HEK293 (cell line): Measurements from ENCODE around the gene RCAN2.

Experiments used
- CTCF ChIA-PET: fragments of 350-600 bp; formaldehyde crosslinking; extraction: SDS; loops from one replicate; lab custom pipeline; 2021; ENCODE audit warnings: antibody characterized with exemption; lab: Yijun Ruan, JAX
- POLR2A ChIA-PET: fragments of 300-600 bp; formaldehyde crosslinking; extraction: SDS; loops from one replicate; lab custom pipeline; 2020; ENCODE audit warnings: antibody characterized with exemption, inconsistent platforms; lab: Yijun Ruan, JAX
- H3K27ac ChIP-seq: fragments of 200-500 bp; sonication (Bioruptor generic); 2 replicates; pipeline ENCODE4 v1.5.1; 2014; ENCODE audit warnings: low read depth, low read length, control low read depth, inconsistent platforms; ENCODE audit errors: extremely low read depth
- H3K36me3 ChIP-seq, 2 experiments: fragments of 200-500 bp in 1 of 2; sonication (Bioruptor generic) in 1 of 2; 1 replicate in 1 of 2; 2 replicates in 1 of 2; pipeline ENCODE4 v1.5.1; 2014 to 2017; ENCODE audit warnings: inconsistent platforms in 2 of 2, low read length in 2 of 2; ENCODE audit not compliant: control insufficient read depth in 2 of 2, insufficient read depth in 1 of 2
- H3K4me1 ChIP-seq: fragments of 200-500 bp; sonication (Bioruptor generic); 2 replicates; pipeline ENCODE4 v1.5.1; 2014; ENCODE audit warnings: mild to moderate bottlenecking, low read length, inconsistent platforms; ENCODE audit not compliant: control insufficient read depth, insufficient read depth
- H3K4me3 ChIP-seq: 2 replicates; pipeline ENCODE4 v1.5.1; 2011; ENCODE audit warnings: low read depth, mild to moderate bottlenecking, control low read depth, low read length, moderate library complexity
- H3K9me3 ChIP-seq: fragments of 200-500 bp; sonication (Bioruptor generic); 2 replicates; pipeline ENCODE4 v1.5.1; 2014; ENCODE audit warnings: low read depth, low read length, inconsistent platforms; ENCODE audit not compliant: control insufficient read depth, insufficient read depth
- YY2 ChIP-seq: fragments of 450-650 bp; formaldehyde crosslinking; IDR thresholded peaks from 2 replicates; pipeline ENCODE4 v1.5.1; 2016; ENCODE audit warnings: missing biosample characterization, missing genetic modification characterization
- ZBTB8A ChIP-seq: fragments of 450-650 bp; formaldehyde crosslinking; IDR thresholded peaks from 2 replicates; pipeline ENCODE4 v1.5.1; 2016; ENCODE audit warnings: missing biosample characterization, missing genetic modification characterization
- ZNF214 ChIP-seq: fragments of 450-650 bp; formaldehyde crosslinking; IDR thresholded peaks from 2 replicates; pipeline ENCODE4 v1.5.1; 2017; ENCODE audit warnings: missing biosample characterization, mild to moderate bottlenecking, missing genetic modification characterization, borderline replicate concordance
- ZNF529 ChIP-seq: fragments of 450-650 bp; formaldehyde crosslinking; IDR thresholded peaks from 2 replicates; pipeline ENCODE4 v1.5.1; 2017; ENCODE audit warnings: missing genetic modification characterization, missing biosample characterization; ENCODE audit not compliant: insufficient replicate concordance
- ZNF530 ChIP-seq: fragments of 450-650 bp; formaldehyde crosslinking; IDR thresholded peaks from 2 replicates; pipeline ENCODE4 v1.5.1; 2016; ENCODE audit warnings: low read depth, missing biosample characterization, missing genetic modification characterization
- ZNF600 ChIP-seq: fragments of 450-650 bp; formaldehyde crosslinking; IDR thresholded peaks from 2 replicates; pipeline ENCODE4 v1.5.1; 2016; ENCODE audit warnings: missing biosample characterization, missing genetic modification characterization
- ZNF658 ChIP-seq: fragments of 450-650 bp; formaldehyde crosslinking; IDR thresholded peaks from 2 replicates; pipeline ENCODE4; 2016; ENCODE audit warnings: missing biosample characterization, missing genetic modification characterization
- ZNF792 ChIP-seq: fragments of 450-650 bp; formaldehyde crosslinking; IDR thresholded peaks from 2 replicates; pipeline ENCODE4 v1.5.1; 2016; ENCODE audit warnings: missing biosample characterization, missing genetic modification characterization
- TF ChIP-seq, protein P1 (sequence below): fragments of 450-650 bp; formaldehyde crosslinking; IDR thresholded peaks from 2 replicates; pipeline ENCODE4 v1.5.1; 2016; ENCODE audit warnings: missing biosample characterization, missing genetic modification characterization
- TF ChIP-seq, protein P2 (sequence below): fragments of 450-650 bp; formaldehyde crosslinking; IDR thresholded peaks from 2 replicates; pipeline ENCODE4 v1.5.1; 2016; ENCODE audit warnings: missing biosample characterization, missing genetic modification characterization
- TF ChIP-seq, protein P3 (sequence below): fragments of 450-650 bp; formaldehyde crosslinking; IDR thresholded peaks from 2 replicates; pipeline ENCODE4 v1.5.1; 2016; ENCODE audit warnings: missing biosample characterization, missing genetic modification characterization
- TF ChIP-seq, protein P4 (sequence below): IDR thresholded peaks from 2 replicates; pipeline ENCODE4 v1.6.1; 2011; ENCODE audit warnings: mild to moderate bottlenecking, low read depth, low read length, borderline replicate concordance
- TF ChIP-seq, protein P5 (sequence below): fragments of 450-650 bp; formaldehyde crosslinking; IDR thresholded peaks from 2 replicates; pipeline ENCODE4 v1.5.1; 2016; ENCODE audit warnings: missing biosample characterization, missing genetic modification characterization
- TF ChIP-seq, protein P6 (sequence below): fragments of 450-650 bp; formaldehyde crosslinking; IDR thresholded peaks from 2 replicates; pipeline ENCODE4 v1.5.1; 2017; ENCODE audit warnings: missing biosample characterization, missing genetic modification characterization

Gene RCAN2

DNA sequence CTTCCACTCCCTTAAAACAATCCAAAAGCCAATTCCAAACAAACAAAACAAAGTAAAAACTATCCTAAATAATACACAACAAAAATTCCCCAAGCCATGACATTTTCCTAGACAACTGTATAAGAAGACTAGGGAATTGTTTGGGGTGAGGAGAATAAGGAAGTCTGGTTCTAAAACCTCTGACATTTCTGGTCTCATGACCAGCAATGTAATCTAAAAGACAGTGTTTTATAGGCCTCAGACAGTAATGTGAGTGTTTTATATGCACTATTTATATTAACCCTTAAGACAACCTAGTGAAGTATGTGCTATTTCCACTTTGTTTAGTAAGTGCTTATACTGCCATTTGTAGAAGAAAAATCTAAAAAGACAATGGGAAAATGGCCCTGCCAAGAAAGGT lies 13.0 kb upstream of the RCAN2 start:
- H3K27ac ChIP-seq = no peak overlapping the region
- no peaks in the 10 kb centered on the region for H3K36me3 ChIP-seq
- ChIA-PET POLR2A (no interaction called here), CTCF (no interaction called here)
- TF ChIP-seq, protein P1, sequence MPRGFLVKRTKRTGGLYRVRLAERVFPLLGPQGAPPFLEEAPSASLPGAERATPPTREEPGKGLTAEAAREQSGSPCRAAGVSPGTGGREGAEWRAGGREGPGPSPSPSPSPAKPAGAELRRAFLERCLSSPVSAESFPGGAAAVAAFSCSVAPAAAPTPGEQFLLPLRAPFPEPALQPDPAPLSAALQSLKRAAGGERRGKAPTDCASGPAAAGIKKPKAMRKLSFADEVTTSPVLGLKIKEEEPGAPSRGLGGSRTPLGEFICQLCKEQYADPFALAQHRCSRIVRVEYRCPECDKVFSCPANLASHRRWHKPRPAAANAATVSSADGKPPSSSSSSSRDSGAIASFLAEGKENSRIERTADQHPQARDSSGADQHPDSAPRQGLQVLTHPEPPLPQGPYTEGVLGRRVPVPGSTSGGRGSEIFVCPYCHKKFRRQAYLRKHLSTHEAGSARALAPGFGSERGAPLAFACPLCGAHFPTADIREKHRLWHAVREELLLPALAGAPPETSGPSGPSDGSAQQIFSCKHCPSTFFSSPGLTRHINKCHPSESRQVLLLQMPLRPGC (tag by site-specific recombination) = no peak
- TF ChIP-seq, protein P2, sequence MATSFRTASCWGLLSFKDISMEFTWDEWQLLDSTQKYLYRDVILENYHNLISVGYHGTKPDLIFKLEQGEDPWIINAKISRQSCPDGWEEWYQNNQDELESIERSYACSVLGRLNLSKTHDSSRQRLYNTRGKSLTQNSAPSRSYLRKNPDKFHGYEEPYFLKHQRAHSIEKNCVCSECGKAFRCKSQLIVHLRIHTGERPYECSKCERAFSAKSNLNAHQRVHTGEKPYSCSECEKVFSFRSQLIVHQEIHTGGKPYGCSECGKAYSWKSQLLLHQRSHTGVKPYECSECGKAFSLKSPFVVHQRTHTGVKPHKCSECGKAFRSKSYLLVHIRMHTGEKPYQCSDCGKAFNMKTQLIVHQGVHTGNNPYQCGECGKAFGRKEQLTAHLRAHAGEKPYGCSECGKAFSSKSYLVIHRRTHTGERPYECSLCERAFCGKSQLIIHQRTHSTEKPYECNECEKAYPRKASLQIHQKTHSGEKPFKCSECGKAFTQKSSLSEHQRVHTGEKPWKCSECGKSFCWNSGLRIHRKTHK (tag by site-specific recombination) = no peak
- TF ChIP-seq ZNF600 (tag by site-specific recombination) = no peak
- TF ChIP-seq ZNF792 (tag by site-specific recombination) = no peak
- TF ChIP-seq ZNF530 (tag by site-specific recombination) = no peak
- TF ChIP-seq, protein P3, sequence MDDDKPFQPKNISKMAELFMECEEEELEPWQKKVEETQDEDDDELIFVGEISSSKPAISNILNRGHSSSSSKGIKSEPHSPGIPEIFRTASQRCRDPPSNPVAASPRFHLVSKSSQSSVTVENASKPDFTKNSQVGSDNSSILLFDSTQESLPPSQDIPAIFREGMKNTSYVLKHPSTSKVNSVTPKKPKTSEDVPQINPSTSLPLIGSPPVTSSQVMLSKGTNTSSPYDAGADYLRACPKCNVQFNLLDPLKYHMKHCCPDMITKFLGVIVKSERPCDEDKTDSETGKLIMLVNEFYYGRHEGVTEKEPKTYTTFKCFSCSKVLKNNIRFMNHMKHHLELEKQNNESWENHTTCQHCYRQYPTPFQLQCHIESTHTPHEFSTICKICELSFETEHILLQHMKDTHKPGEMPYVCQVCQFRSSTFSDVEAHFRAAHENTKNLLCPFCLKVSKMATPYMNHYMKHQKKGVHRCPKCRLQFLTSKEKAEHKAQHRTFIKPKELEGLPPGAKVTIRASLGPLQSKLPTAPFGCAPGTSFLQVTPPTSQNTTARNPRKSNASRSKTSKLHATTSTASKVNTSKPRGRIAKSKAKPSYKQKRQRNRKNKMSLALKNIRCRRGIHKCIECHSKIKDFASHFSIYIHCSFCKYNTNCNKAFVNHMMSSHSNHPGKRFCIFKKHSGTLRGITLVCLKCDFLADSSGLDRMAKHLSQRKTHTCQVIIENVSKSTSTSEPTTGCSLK (tag by site-specific recombination) = no peak
- TF ChIP-seq YY2 (tag by site-specific recombination) = no peak
- TF ChIP-seq, protein P4, sequence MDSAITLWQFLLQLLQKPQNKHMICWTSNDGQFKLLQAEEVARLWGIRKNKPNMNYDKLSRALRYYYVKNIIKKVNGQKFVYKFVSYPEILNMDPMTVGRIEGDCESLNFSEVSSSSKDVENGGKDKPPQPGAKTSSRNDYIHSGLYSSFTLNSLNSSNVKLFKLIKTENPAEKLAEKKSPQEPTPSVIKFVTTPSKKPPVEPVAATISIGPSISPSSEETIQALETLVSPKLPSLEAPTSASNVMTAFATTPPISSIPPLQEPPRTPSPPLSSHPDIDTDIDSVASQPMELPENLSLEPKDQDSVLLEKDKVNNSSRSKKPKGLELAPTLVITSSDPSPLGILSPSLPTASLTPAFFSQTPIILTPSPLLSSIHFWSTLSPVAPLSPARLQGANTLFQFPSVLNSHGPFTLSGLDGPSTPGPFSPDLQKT = no peak
- TF ChIP-seq ZNF658 (tag by site-specific recombination) = no peak
- no peak for TF ChIP-seq ZBTB8A (tag by site-specific recombination)
- TF ChIP-seq, protein P5, sequence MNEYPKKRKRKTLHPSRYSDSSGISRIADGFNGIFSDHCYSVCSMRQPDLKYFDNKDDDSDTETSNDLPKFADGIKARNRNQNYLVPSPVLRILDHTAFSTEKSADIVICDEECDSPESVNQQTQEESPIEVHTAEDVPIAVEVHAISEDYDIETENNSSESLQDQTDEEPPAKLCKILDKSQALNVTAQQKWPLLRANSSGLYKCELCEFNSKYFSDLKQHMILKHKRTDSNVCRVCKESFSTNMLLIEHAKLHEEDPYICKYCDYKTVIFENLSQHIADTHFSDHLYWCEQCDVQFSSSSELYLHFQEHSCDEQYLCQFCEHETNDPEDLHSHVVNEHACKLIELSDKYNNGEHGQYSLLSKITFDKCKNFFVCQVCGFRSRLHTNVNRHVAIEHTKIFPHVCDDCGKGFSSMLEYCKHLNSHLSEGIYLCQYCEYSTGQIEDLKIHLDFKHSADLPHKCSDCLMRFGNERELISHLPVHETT (tag by site-specific recombination) = no peak
- no peak for TF ChIP-seq ZNF529 (tag by site-specific recombination)
- no peaks in the 10 kb centered on the region for H3K4me1 ChIP-seq
- no peaks in the 10 kb centered on the region for H3K9me3 ChIP-seq
- H3K4me3 ChIP-seq = no peak overlapping the region

DNA sequence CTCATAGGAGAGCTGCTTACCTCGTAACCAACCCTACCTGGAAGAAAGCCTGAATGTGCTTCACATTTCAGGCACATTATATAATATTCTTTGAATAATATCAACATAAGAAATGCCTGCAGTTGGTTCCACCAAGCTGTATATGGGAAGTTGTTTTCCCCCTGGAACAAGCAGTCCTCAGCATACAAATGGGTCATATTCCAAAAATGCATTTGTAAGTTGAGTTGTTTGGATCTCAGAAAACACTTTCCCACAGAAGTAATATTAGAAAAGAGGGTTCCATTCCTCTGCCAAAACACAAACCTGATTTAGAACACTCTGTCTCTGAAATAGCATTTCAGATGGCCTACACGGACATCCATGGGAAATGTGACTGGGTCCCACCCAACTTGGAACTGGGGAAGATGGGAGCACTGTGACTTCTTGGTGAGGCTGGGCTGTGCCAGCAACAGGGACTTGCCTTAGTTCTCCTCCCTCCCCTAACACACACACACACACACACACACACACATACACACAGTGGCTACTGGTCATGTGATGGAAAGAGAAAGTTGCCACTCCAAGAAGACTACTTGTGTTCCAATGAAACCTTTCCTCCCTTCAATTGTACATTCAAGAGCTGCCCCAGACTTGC lies 11.4 kb upstream of the RCAN2 start:
- H3K4me1 ChIP-seq = no peaks in the 10 kb centered on the region
- no peak overlapping the region for H3K4me3 ChIP-seq
- H3K9me3 ChIP-seq = no peaks in the 10 kb centered on the region
- POLR2A ChIA-PET = no interaction called here
- TF ChIP-seq, protein P6, sequence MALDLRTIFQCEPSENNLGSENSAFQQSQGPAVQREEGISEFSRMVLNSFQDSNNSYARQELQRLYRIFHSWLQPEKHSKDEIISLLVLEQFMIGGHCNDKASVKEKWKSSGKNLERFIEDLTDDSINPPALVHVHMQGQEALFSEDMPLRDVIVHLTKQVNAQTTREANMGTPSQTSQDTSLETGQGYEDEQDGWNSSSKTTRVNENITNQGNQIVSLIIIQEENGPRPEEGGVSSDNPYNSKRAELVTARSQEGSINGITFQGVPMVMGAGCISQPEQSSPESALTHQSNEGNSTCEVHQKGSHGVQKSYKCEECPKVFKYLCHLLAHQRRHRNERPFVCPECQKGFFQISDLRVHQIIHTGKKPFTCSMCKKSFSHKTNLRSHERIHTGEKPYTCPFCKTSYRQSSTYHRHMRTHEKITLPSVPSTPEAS (tag by site-specific recombination) = peak; percentile 65; the same call in 1 of the 2 replicates
- TF ChIP-seq ZNF214 (tag by site-specific recombination) = no peak
- TF ChIP-seq, all 188 proteins: peak for 1
- Histone ChIP-seq H3K36me3 (no peaks in the 10 kb centered on the region), H3K27ac (no peak overlapping the region)
- CTCF ChIA-PET = interaction anchor here (0.6 to 1.3 kb wide), 4 partner anchors 11 to 75 kb away, joined by 3 to 4 read pairs (median 4); partner anchors contain the start of gene RCAN2
